OCI-LY7 (cell line): ENCODE data around the gene MTHFD1L. TPM values are rescaled to one million over a fixed set of nuclear protein-coding genes. Genes with fewer than 3 reads are reported as not detected.

Source experiments
- BruUV-seq: library from RNA; stranded (reverse); fragments of 400-500 nt; replicated peaks from 2 replicates; lab custom pipeline; 2021; lab: Mats Ljungman, UMichigan
- CTCF ChIA-PET: fragments of 300-600 bp; sonication (Branson Sonifier 250); formaldehyde crosslinking; loops from one replicate; lab custom pipeline; 2022; ENCODE audit warnings: antibody characterized with exemption; ENCODE audit not compliant: unreplicated experiment; lab: Charles Lee
- POLR2A ChIA-PET: fragments of 300-600 bp; sonication (Branson Sonifier 250); formaldehyde crosslinking; loops from one replicate; lab custom pipeline; 2022; ENCODE audit warnings: antibody characterized with exemption; lab: Charles Lee
- DNase-seq: peaks from one replicate; pipeline ENCODE4 v3.0.0-alpha.2; 2015; ENCODE audit warnings: low spot score
- H2AFZ ChIP-seq: fragments of 200-600 bp; sonication (generic), shearing (Covaris generic); 2 replicates; pipeline ENCODE4 v1.6.1; 2014; ENCODE audit warnings: mild to moderate bottlenecking, antibody characterized with exemption, low read length, moderate library complexity
- H3K27ac ChIP-seq: fragments of 200-600 bp; sonication (generic); 2 replicates; pipeline ENCODE4 v1.5.1; 2014; ENCODE audit warnings: mixed run types, low read depth, mild to moderate bottlenecking, moderate library complexity, low read length, inconsistent platforms; ENCODE audit not compliant: poor library complexity, severe bottlenecking
- H3K36me3 ChIP-seq: fragments of 200-600 bp; sonication (generic); 2 replicates; pipeline ENCODE4 v1.6.1; 2014; ENCODE audit warnings: mild to moderate bottlenecking, antibody characterized with exemption, low read length, moderate library complexity, mixed read lengths; ENCODE audit not compliant: insufficient read depth
- H3K4me1 ChIP-seq: fragments of 200-600 bp; sonication (generic); 2 replicates; pipeline ENCODE4 v1.5.1; 2014; ENCODE audit warnings: mild to moderate bottlenecking, low read length; ENCODE audit not compliant: insufficient read depth, poor library complexity, severe bottlenecking
- H3K4me2 ChIP-seq: fragments of 200-600 bp; sonication (generic); 2 replicates; pipeline ENCODE4 v1.6.1; 2014; ENCODE audit warnings: mild to moderate bottlenecking, low read length
- H3K4me3 ChIP-seq: fragments of 200-600 bp; sonication (generic); 2 replicates; pipeline ENCODE4 v1.5.1; 2014; ENCODE audit warnings: mild to moderate bottlenecking, low read depth, low read length; ENCODE audit not compliant: poor library complexity, severe bottlenecking
- H3K79me2 ChIP-seq: fragments of 200-600 bp; sonication (generic); 2 replicates; pipeline ENCODE4 v1.6.1; 2016; ENCODE audit warnings: low read depth, mild to moderate bottlenecking, low read length, moderate library complexity, mixed read lengths; ENCODE audit not compliant: insufficient read depth
- H3K9me2 ChIP-seq: fragments of 200-600 bp; sonication (generic); 2 replicates; pipeline ENCODE4 v1.6.1; 2016; ENCODE audit warnings: mild to moderate bottlenecking, low read length, mixed read lengths; ENCODE audit not compliant: insufficient read depth
- H3K9me3 ChIP-seq: fragments of 200-600 bp; sonication (generic); 2 replicates; pipeline ENCODE4 v1.6.1; 2014; ENCODE audit warnings: mild to moderate bottlenecking, mixed run types, low read length, mixed read lengths
- H4K20me1 ChIP-seq: fragments of 200-600 bp; sonication (generic); 2 replicates; pipeline ENCODE4 v1.6.1; 2014; ENCODE audit warnings: mild to moderate bottlenecking, antibody characterized with exemption, low read length, moderate library complexity, mixed read lengths; ENCODE audit not compliant: insufficient read depth
- CTCF ChIP-seq: fragments of 200-600 bp; sonication (generic); conservative IDR thresholded peaks from 2 replicates; pipeline ENCODE4 v1.5.1; 2014; ENCODE audit warnings: mild to moderate bottlenecking, antibody characterized with exemption, low read length, moderate library complexity, mixed read lengths
- EZH2phosphoT487 ChIP-seq: fragments of 200-600 bp; sonication (generic); IDR thresholded peaks from 2 replicates; pipeline ENCODE4 v1.6.1; 2018; ENCODE audit warnings: low read depth, borderline replicate concordance, mild to moderate bottlenecking, mixed run types, antibody characterized with exemption, low read length, moderate library complexity, mixed read lengths
- intact Hi-C: fragments of 100-400 bp; cut with micrococcal nuclease; formaldehyde crosslinking; loops from one replicate; pipeline ENCODE4 v1.10.0; 2022; ENCODE audit not compliant: unreplicated experiment
- total RNA-seq, 2 experiments: library from RNA; depleted of rRNA in 1 of 2; stranded (reverse); fragments of >200 nt in 1 of 2; shearing (Covaris generic) in 1 of 2; gene quantifications; 2 replicates each; pipeline ENCODE4 v1.2.3, GENCODE V29; 2014 to 2022

MTHFD1L gene
- total RNA-seq, 2 experiments from 2014 or later, result 68.4 to 144 TPM

- no peak for TF ChIP-seq CTCF
- no peak for TF ChIP-seq EZH2phosphoT487
- no peak for DNase-seq
- intact Hi-C loops, result no loop called here
- H3K9me2 ChIP-seq, result no peaks in the 10 kb centered on the region
- ChIA-PET POLR2A (interaction anchor here (1.2 kb wide), 1 partner anchor 19 kb away, joined by 4 read pairs; no protein-coding TSS in a partner anchor), CTCF (no interaction called here)
- no peaks in the 10 kb centered on the region for H3K79me2 ChIP-seq
- no peaks in the 10 kb centered on the region for H3K4me1 ChIP-seq
- BruUV-seq, result no TSS peak
- H3K4me3 ChIP-seq, result no peak overlapping the region
- no peak overlapping the region for H3K4me2 ChIP-seq
- no peaks in the 10 kb centered on the region for H3K9me3 ChIP-seq
- H4K20me1 ChIP-seq, result no peaks in the 10 kb centered on the region
- H3K27ac ChIP-seq, result no peak overlapping the region
- H2AFZ ChIP-seq, result no peak overlapping the region
- H3K36me3 ChIP-seq, result peaks cover 74% of the 10 kb centered on the region
These were observed 185.7 kb downstream of the MTHFD1L start for GRCh38 chr6:151051164-151051563.

- H4K20me1 ChIP-seq, result no peaks in the 10 kb centered on the region
- BruUV-seq, result no TSS peak
- H3K27ac ChIP-seq, result no peak overlapping the region
- ChIA-PET CTCF (no interaction called here), POLR2A (no interaction called here)
- peaks cover 75% of the 10 kb centered on the region for H3K36me3 ChIP-seq
- intact Hi-C loops, result no loop called here
- H2AFZ ChIP-seq, result no peak overlapping the region
- H3K4me3 ChIP-seq, result no peak overlapping the region
- H3K4me1 ChIP-seq, result no peaks in the 10 kb centered on the region
- no peak for DNase-seq
- H3K79me2 ChIP-seq, result no peaks in the 10 kb centered on the region
- H3K9me3 ChIP-seq, result no peaks in the 10 kb centered on the region
- H3K9me2 ChIP-seq, result no peaks in the 10 kb centered on the region
- TF ChIP-seq EZH2phosphoT487 (no peak), CTCF (no peak)
- no peak overlapping the region for H3K4me2 ChIP-seq
These were observed 186.6 kb downstream of the MTHFD1L start for GRCh38 chr6:151052021-151052646.

GRCh38 chr6:151054306-151054705 is 188.8 kb downstream of the MTHFD1L start:
- Histone ChIP-seq H3K79me2 (no peaks in the 10 kb centered on the region), H4K20me1 (no peaks in the 10 kb centered on the region), H3K9me2 (no peaks in the 10 kb centered on the region), H3K36me3 (peaks cover 71% of the 10 kb centered on the region), H3K27ac (no peak overlapping the region), H2AFZ (no peak overlapping the region), H3K4me1 (no peaks in the 10 kb centered on the region), H3K9me3 (no peaks in the 10 kb centered on the region), H3K4me3 (no peak overlapping the region), H3K4me2 (no peak overlapping the region)
- CTCF ChIA-PET, result no interaction called here
- TSS peak; percentile 29 for BruUV-seq
- no peak for DNase-seq
- intact Hi-C loops, result no loop called here
- TF ChIP-seq EZH2phosphoT487 (no peak), CTCF (no peak)
- POLR2A ChIA-PET, result no interaction called here
